Uterus (tissue), 4 donors: Measurements from ENCODE around the gene MTURN. TPM values are rescaled to one million over a fixed set of nuclear protein-coding genes. Genes with fewer than 3 reads are reported as not detected.
A peak's percentile ranks its signal among the peaks of the same experiment; 100 is the strongest.

Experiments
- DNase-seq, 2 donors: peaks; one replicate each; pipeline ENCODE4 v3.0.0-alpha.2; 2019 to 2020
- H3K27ac ChIP-seq, 2 donors: fragments of 200-600 bp; sonication (generic); 1 replicate in 1 of 2; 2 replicates in 1 of 2; pipeline ENCODE4 v1.5.1; 2016 to 2018
- H3K27me3 ChIP-seq, 2 donors: fragments of 200-600 bp; sonication (generic); one replicate each; pipeline ENCODE4 v1.5.1; 2018 to 2019; ENCODE audit warnings: control low read depth in 1 of 2
- H3K36me3 ChIP-seq, 2 donors: fragments of 200-600 bp; sonication (generic); one replicate each; pipeline ENCODE4 v1.5.1; 2019; ENCODE audit warnings: control low read depth in 1 of 2
- H3K4me1 ChIP-seq, 2 donors: fragments of 200-600 bp; sonication (generic); one replicate each; pipeline ENCODE4 v1.5.1; 2018 to 2019; ENCODE audit warnings: control low read depth in 1 of 2
- H3K4me3 ChIP-seq, 2 donors: fragments of 200-600 bp; sonication (generic); 1 replicate in 1 of 2; 2 replicates in 1 of 2; pipeline ENCODE4 v1.5.1; 2018 to 2019; ENCODE audit warnings: mild to moderate bottlenecking in 1 of 2
- H3K9me3 ChIP-seq, 2 donors: fragments of 200-600 bp; sonication (generic); one replicate each; pipeline ENCODE4 v1.5.1; 2019; ENCODE audit warnings: control low read depth in 1 of 2
- CTCF ChIP-seq, 4 experiments: fragments of 200-600 bp in 2 of 4; fragments of 450-650 bp in 2 of 4; sonication (generic) in 2 of 4; IDR thresholded peaks; one replicate each; pipeline ENCODE4 v1.5.1; 2016 to 2019; ENCODE audit warnings: antibody characterized with exemption in 4 of 4, mild to moderate bottlenecking in 2 of 4, moderate library complexity in 1 of 4
- POLR2A ChIP-seq, 2 donors: fragments of 450-650 bp; IDR thresholded peaks; one replicate each; pipeline ENCODE4 v1.6.1; 2016; ENCODE audit warnings: antibody characterized with exemption in 2 of 2, mild to moderate bottlenecking in 1 of 2, moderate library complexity in 1 of 2
- intact Hi-C: fragments of 100-400 bp; cut with DNase I; formaldehyde crosslinking; loops from one replicate; pipeline ENCODE4 v1.15.1; 2023; ENCODE audit warnings: low total_unique reads
- total RNA-seq, 4 donors: library from RNA; depleted of rRNA in 3 of 4; stranded (reverse); fragments of >200 nt in 3 of 4; gene quantifications; one replicate each; pipeline versions ENCODE4 v1.1.0 to v1.2.4, GENCODE V29; 2014 to 2023
- donor health status: DM: yes; HTN: yes; CAD: no.

Gene MTURN
- total RNA-seq, 4 donors from 2014 or later = 45.1 to 75.9 (median 53.1) TPM

GRCh38 chr7:30117896-30118295, 16.9 kb upstream of the MTURN start:
- intact Hi-C loops = no loop called here
- TF ChIP-seq CTCF (IDR thresholded peaks at IDR 0.05) = no peak
- TF ChIP-seq POLR2A (IDR thresholded peaks at IDR 0.05) = no peak

GRCh38 chr7:30119890-30120577, 14.8 kb upstream of the MTURN start:
- DNase-seq = no peak
- H3K4me1 ChIP-seq = no peaks in the 10 kb centered on the region
- no peaks in the 10 kb centered on the region for H3K36me3 ChIP-seq
- no peaks in the 10 kb centered on the region for H3K27me3 ChIP-seq
- TF ChIP-seq CTCF (IDR thresholded peaks at IDR 0.05) = no peak
- TF ChIP-seq POLR2A (IDR thresholded peaks at IDR 0.05) = no peak
- no peaks in the 10 kb centered on the region for H3K9me3 ChIP-seq
- intact Hi-C loops = no loop called here
- no peak overlapping the region for H3K4me3 ChIP-seq
- no peak overlapping the region for H3K27ac ChIP-seq

More at GRCh38 chr7:30117896-30118295, 16.9 kb upstream of the MTURN start:
- no peak for DNase-seq
- H3K27ac ChIP-seq = no peak overlapping the region
- no peaks in the 10 kb centered on the region for H3K36me3 ChIP-seq
- no peaks in the 10 kb centered on the region for H3K27me3 ChIP-seq
- no peak overlapping the region for H3K4me3 ChIP-seq
- no peaks in the 10 kb centered on the region for H3K4me1 ChIP-seq
- peaks cover 0 to 11% of the 10 kb centered on the region in 2 donors for H3K9me3 ChIP-seq

- H3K9me3 ChIP-seq = no peaks in the 10 kb centered on the region
- peaks cover 0 to 8% of the 10 kb centered on the region in 2 donors for H3K4me1 ChIP-seq
- intact Hi-C loops = no loop called here
- H3K36me3 ChIP-seq = no peaks in the 10 kb centered on the region
- peak overlapping the region; percentile 85 to 97 for H3K4me3 ChIP-seq
- no peaks in the 10 kb centered on the region for H3K27me3 ChIP-seq
- peak overlapping the region; percentile 92 to 95 for H3K27ac ChIP-seq
- no peak for DNase-seq
- TF ChIP-seq CTCF (IDR thresholded peaks at IDR 0.05) (no peak), POLR2A (IDR thresholded peaks at IDR 0.05) (no peak)
Observed at GRCh38 chr7:30133736-30134610, 813 bp upstream of the MTURN start.

- peaks cover 0 to 8% of the 10 kb centered on the region in 2 donors for H3K4me1 ChIP-seq
- DNase-seq = peak; percentile 56 to 58
- TF ChIP-seq CTCF (IDR thresholded peaks at IDR 0.05) (peak in 1 of 4 experiments; percentile 4), POLR2A (IDR thresholded peaks at IDR 0.05) (no peak)
- no peaks in the 10 kb centered on the region for H3K27me3 ChIP-seq
- H3K4me3 ChIP-seq = peak overlapping the region; percentile 85 to 97
- intact Hi-C loops = no loop called here
- no peaks in the 10 kb centered on the region for H3K36me3 ChIP-seq
- no peaks in the 10 kb centered on the region for H3K9me3 ChIP-seq
- H3K27ac ChIP-seq = peak overlapping the region; percentile 92 to 95
Observed at GRCh38 chr7:30135301-30136116, 723 bp downstream of the MTURN start.
